K562 (cell line): ENCODE results near the gene PITX2. TPM values are rescaled to one million over a fixed set of nuclear protein-coding genes. Genes with fewer than 3 reads are reported as not detected.

Experiments used
- ATAC-seq: fragments of 200-7000 bp; cut with Tn5 transposase; 3 replicates; pipeline ENCODE4 v1.9.1; 2020; ENCODE audit warnings: moderate library complexity
- BruUV-seq: library from RNA; stranded (reverse); fragments of 400-500 nt; replicated peaks from 2 replicates; lab custom pipeline; 2021; lab: Mats Ljungman, UMichigan
- CTCF ChIA-PET: fragments of 300-600 bp; formaldehyde crosslinking; extraction: SDS; loops from one replicate; lab custom pipeline; 2021; ENCODE audit warnings: low intra/inter-chr PET ratio; lab: Yijun Ruan, JAX
- POLR2A ChIA-PET: fragments of 300-600, 350-650 bp; sonication (Branson Sonifier 250); formaldehyde crosslinking; extraction: SDS; loops from one replicate; lab custom pipeline; 2021; ENCODE audit warnings: antibody characterized with exemption, inconsistent platforms; lab: Yijun Ruan, JAX
- DNase-seq, 4 experiments: peaks; one replicate each; pipeline versions ENCODE4 v3.0.0 to v3.0.0-alpha.2; 2011 to 2018; ENCODE audit warnings: low spot score in 3 of 4, mixed read lengths in 3 of 4; ENCODE audit errors: extremely low read depth in 1 of 4
- FAIRE-seq: peaks from 2 replicates; lab custom pipeline; 2011; peaks lifted over from hg19 to GRCh38; lab: Jason Lieb, UNC
- H2AFZ ChIP-seq: 2 replicates; pipeline ENCODE4 v1.6.0; 2011; ENCODE audit warnings: low read depth, low read length, control low read depth, inconsistent platforms
- H3K27ac ChIP-seq: fragments of 200-600 bp; 3 replicates; pipeline ENCODE4 v1.8.0; 2011; ENCODE audit warnings: low read depth, mild to moderate bottlenecking, control low read depth, inconsistent platforms, low read length, moderate library complexity, mixed read lengths; ENCODE audit errors: extremely low read depth
- H3K27me3 ChIP-seq, 2 experiments: fragments of 300-600 bp in 1 of 2; 2 replicates in 1 of 2; 3 replicates in 1 of 2; pipeline versions ENCODE4 v1.6.0 to v1.8.0; 2011; ENCODE audit warnings: inconsistent platforms in 2 of 2, low read length in 2 of 2, mild to moderate bottlenecking in 1 of 2, mixed read lengths in 1 of 2, moderate library complexity in 1 of 2; ENCODE audit not compliant: control insufficient read depth in 2 of 2, insufficient read depth in 2 of 2
- H3K36me3 ChIP-seq: fragments of 300-600 bp; 3 replicates; pipeline ENCODE4 v1.8.0; 2011; ENCODE audit warnings: mild to moderate bottlenecking, low read length, inconsistent platforms; ENCODE audit not compliant: control insufficient read depth, insufficient read depth
- H3K4me1 ChIP-seq, 2 experiments: fragments of 200-600 bp in 1 of 2; replicated peaks in 1 of 2; 2 replicates in 1 of 2; 3 replicates in 1 of 2; pipeline versions ENCODE4 v1.5.1 to v1.8.0; 2011; ENCODE audit warnings: inconsistent platforms in 2 of 2, low read length in 2 of 2, mild to moderate bottlenecking in 1 of 2, mixed read lengths in 1 of 2, moderate library complexity in 1 of 2; ENCODE audit not compliant: control insufficient read depth in 2 of 2, insufficient read depth in 2 of 2
- H3K4me2 ChIP-seq: 2 replicates; pipeline ENCODE4 v1.6.1; 2011; ENCODE audit warnings: low read length, control low read depth, inconsistent platforms, mixed read lengths; ENCODE audit not compliant: insufficient read depth
- H3K4me3 ChIP-seq: fragments of 200-600 bp; sonication (generic), shearing (Covaris generic); 2 replicates; pipeline ENCODE4 v1.5.1; 2016; ENCODE audit warnings: control low read depth, inconsistent platforms
- H3K79me2 ChIP-seq: fragments of 200-600 bp; 3 replicates; pipeline ENCODE4 v1.8.0; 2011; ENCODE audit warnings: low read length, inconsistent platforms; ENCODE audit not compliant: control insufficient read depth, insufficient read depth
- H3K9ac ChIP-seq, 2 experiments: 2 replicates each; pipeline versions ENCODE4 v1.6.0 to v1.6.1; 2011; ENCODE audit warnings: low read depth in 2 of 2, low read length in 2 of 2, control low read depth in 1 of 2, inconsistent platforms in 1 of 2, mild to moderate bottlenecking in 1 of 2, mixed read lengths in 1 of 2; ENCODE audit not compliant: insufficient read depth in 1 of 2
- H3K9me1 ChIP-seq: one replicate; pipeline ENCODE4 v1.6.0; 2011; ENCODE audit warnings: inconsistent platforms, mild to moderate bottlenecking, low read length, moderate library complexity; ENCODE audit not compliant: control insufficient read depth, insufficient read depth
- H3K9me3 ChIP-seq: replicated peaks from 2 replicates; pipeline ENCODE4 v1.5.1; 2011; ENCODE audit warnings: low read depth, low read length, inconsistent platforms; ENCODE audit not compliant: control insufficient read depth, insufficient read depth
- H4K20me1 ChIP-seq: replicated peaks from 2 replicates; pipeline ENCODE4 v1.6.1; 2011; ENCODE audit warnings: low read length, inconsistent platforms, mixed read lengths; ENCODE audit not compliant: control insufficient read depth, insufficient read depth
- ADNP ChIP-seq: fragments of 200-800 bp; sonication (Bioruptor generic); IDR thresholded peaks from 2 replicates; pipeline ENCODE4 v1.6.1; 2016; ENCODE audit warnings: missing genetic modification characterization, missing compliant biosample characterization
- ATF2 ChIP-seq: sonication (generic); formaldehyde crosslinking; IDR thresholded peaks from 2 replicates; pipeline ENCODE4 v1.8.1; 2022; ENCODE audit warnings: missing genetic modification reagents
- FOS ChIP-seq: IDR thresholded peaks from 3 replicates; pipeline ENCODE4 v1.6.1; 2011; ENCODE audit not compliant: insufficient read length; ENCODE audit errors: extremely low read depth
- HDAC6 ChIP-seq: IDR thresholded peaks from 2 replicates; pipeline ENCODE4 v1.6.1; 2012; ENCODE audit warnings: low read depth, mild to moderate bottlenecking, control low read depth, inconsistent platforms, low read length, moderate library complexity
- HDGF ChIP-seq: fragments of 450-650 bp; IDR thresholded peaks from 2 replicates; pipeline ENCODE4 v1.6.1; 2016
- MCM5 ChIP-seq: fragments of 450-650 bp; IDR thresholded peaks from 2 replicates; pipeline ENCODE4 v1.6.1; 2016; ENCODE audit warnings: low read depth
- NKRF ChIP-seq: fragments of 450-650 bp; IDR thresholded peaks from 2 replicates; pipeline ENCODE4 v1.6.1; 2016; ENCODE audit warnings: borderline replicate concordance
- PKNOX1 ChIP-seq: fragments of 450-650 bp; IDR thresholded peaks from 2 replicates; pipeline ENCODE4 v1.6.1; 2016
- POLR2B ChIP-seq: fragments of 450-650 bp; IDR thresholded peaks from 2 replicates; pipeline ENCODE4 v1.6.1; 2018; ENCODE audit warnings: low read depth; ENCODE audit not compliant: partially characterized antibody
- SIN3A ChIP-seq, 2 experiments: fragments of 150-350 bp in 1 of 2; IDR thresholded peaks; 2 replicates each; pipeline ENCODE4 v1.6.1; 2011 to 2016; ENCODE audit warnings: borderline replicate concordance in 2 of 2, low read depth in 2 of 2, low read length in 2 of 2, mild to moderate bottlenecking in 2 of 2, moderate library complexity in 2 of 2; ENCODE audit not compliant: control insufficient read depth in 1 of 2
- STAT5A ChIP-seq: IDR thresholded peaks from 2 replicates; pipeline ENCODE4 v1.6.1; 2012; ENCODE audit warnings: low read length, inconsistent platforms, borderline replicate concordance
- VEZF1 ChIP-seq: fragments of 200-800 bp; sonication (Bioruptor generic); IDR thresholded peaks from 2 replicates; pipeline ENCODE4 v1.6.1; 2017; ENCODE audit warnings: missing genetic modification characterization, missing compliant biosample characterization
- ZNF75A ChIP-seq: fragments of 450-650 bp; formaldehyde crosslinking; IDR thresholded peaks from 2 replicates; pipeline ENCODE4 v1.4.0; 2020; ENCODE audit warnings: mild to moderate bottlenecking
- ZSCAN29 ChIP-seq: fragments of 450-650 bp; IDR thresholded peaks from 2 replicates; pipeline ENCODE4 v1.6.1; 2017
- WGBS: fragments of 100-300 bp; shearing (Covaris generic); methylation state at CpG from one replicate; pipeline ENCODE4 v1.1.6; 2016; ENCODE audit warnings: low coverage, mixed read lengths; ENCODE audit not compliant: insufficient coverage; ENCODE audit errors: missing lambda C conversion rate; 5-methylcytosine and 5-hydroxymethylcytosine counted together
- in situ Hi-C: fragments of 300-500 bp; cut with MboI; formaldehyde crosslinking; loops from 4 replicates; pipeline ENCODE4 v1.15.0; 2018; ENCODE audit warnings: inconsistent platforms, mixed read lengths
- intact Hi-C: fragments of 100-400 bp; cut with micrococcal nuclease; formaldehyde crosslinking; loops from 2 replicates; pipeline ENCODE4 v1.14.2; 2022
- polyA plus RNA-seq, 8 experiments: library from polyadenylated mRNA; depleted of rRNA in 4 of 8; stranded (reverse) in 5 of 8; unstranded in 3 of 8; fragments of >200 nt; fragmentation: Nextera tagmentation in 2 of 8; fragmentation: Illumina TruSeq in 1 of 8; extraction: Ambion mirVana in 2 of 8; extraction: Trizol in 1 of 8; gene quantifications; 2 replicates each; pipeline versions ENCODE4 v1.2.1 to v1.2.3, GENCODE V29; 2011 to 2014; ENCODE audit warnings: inconsistent platforms in 1 of 8, missing spikeins in 1 of 8
- total RNA-seq, 7 experiments: library from RNA; depleted of rRNA in 6 of 7; stranded (reverse); fragments of >200 nt in 6 of 7; fragmentation: Illumina TruSeq in 2 of 7; extraction: Trizol in 2 of 7; gene quantifications; 2 replicates each; pipeline versions ENCODE4 v1.2.1 to v1.2.3, GENCODE V29; 2011 to 2021; ENCODE audit warnings: low replicate concordance in 1 of 7

PITX2 gene
- total and polyA plus RNA-seq, 9 of the 15 experiments (the other 6 are each of a cell fraction or from before 2014, with no cell fraction given), result 0.08 TPM; not detected in 8

- TF ChIP-seq PKNOX1, result no peak
- TF ChIP-seq ZNF75A (CRISPR knock-in tag), result no peak
- TF ChIP-seq, all 486 proteins: peak for 0
Observed at GRCh38 chr4:110629780-110630687, 7.2 kb upstream of the PITX2 start (continued).

GRCh38 chr4:110629214-110629754 lies 6.4 kb upstream of the PITX2 start:
- Histone ChIP-seq H3K4me3 (no peak overlapping the region), H3K4me2 (no peak overlapping the region), H3K9ac (no peak overlapping the region), H3K9me1 (no peaks in the 10 kb centered on the region), H3K9me3 (no peaks in the 10 kb centered on the region), H3K27ac (no peak overlapping the region), H3K79me2 (no peaks in the 10 kb centered on the region), H3K27me3 (peaks cover 28 to 54% of the 10 kb centered on the region in 2 experiments; a peak in 4 of 5 replicates), H4K20me1 (no peaks in the 10 kb centered on the region), H3K36me3 (no peaks in the 10 kb centered on the region), H3K4me1 (peaks cover 0 to 16% of the 10 kb centered on the region in 2 experiments; a peak in 2 of 5 replicates), H2AFZ (no peak overlapping the region)
- intact Hi-C loops, result no loop called here
- TF ChIP-seq ZSCAN29 (no peak), SIN3A (IDR thresholded peaks at IDR 0.05; ENCODE audit: borderline replicate concordance in 2 of 2, control insufficient read depth in 1 of 2, low read depth in 2 of 2, low read length in 2 of 2) (no peak), ADNP (tag) (no peak), ATF2 (CRISPR knock-in tag) (no peak), ZNF75A (CRISPR knock-in tag) (no peak), POLR2B (no peak), MCM5 (no peak), STAT5A (no peak), VEZF1 (CRISPR knock-in tag) (no peak), NKRF (no peak), HDGF (no peak), HDAC6 (no peak), FOS (no peak)
- FAIRE-seq, result no peak
- ATAC-seq, result no peak
- BruUV-seq, result no TSS peak
- WGBS, result 2% methylated on average over 26 of the region's 36 CpGs
- CTCF ChIA-PET, result no interaction called here
- DNase-seq, result no peak
- POLR2A ChIA-PET, result no interaction called here
- in situ Hi-C loops, result no loop called here
